Renal cortex interstitium (tissue), 11 donors: ENCODE data around the gene OR5C1. TPM values are rescaled to one million over a fixed set of nuclear protein-coding genes. Genes with fewer than 3 reads are reported as not detected.
"Not testable (repeated sequence)": the region's sequence is repeated elsewhere in the genome, so short reads cannot be mapped to it uniquely, and the experiment has no call there.

Source experiments
- DNase-seq, 11 donors: peaks; one replicate each; pipeline ENCODE4 v3.0.0-alpha.2; 2013; ENCODE audit warnings: low read depth in 9 of 11, low spot score in 4 of 11; ENCODE audit errors: extremely low read depth in 1 of 11
- polyA plus RNA-seq, 3 donors: library from polyadenylated mRNA; unstranded; fragments of 120-200 nt; gene quantifications; one replicate each; pipeline ENCODE4 v1.2.1, GENCODE V29; 2013; ENCODE audit not compliant: insufficient read length in 3 of 3

The OR5C1 gene
- polyA plus RNA-seq, 3 donors, result not detected

DNA sequence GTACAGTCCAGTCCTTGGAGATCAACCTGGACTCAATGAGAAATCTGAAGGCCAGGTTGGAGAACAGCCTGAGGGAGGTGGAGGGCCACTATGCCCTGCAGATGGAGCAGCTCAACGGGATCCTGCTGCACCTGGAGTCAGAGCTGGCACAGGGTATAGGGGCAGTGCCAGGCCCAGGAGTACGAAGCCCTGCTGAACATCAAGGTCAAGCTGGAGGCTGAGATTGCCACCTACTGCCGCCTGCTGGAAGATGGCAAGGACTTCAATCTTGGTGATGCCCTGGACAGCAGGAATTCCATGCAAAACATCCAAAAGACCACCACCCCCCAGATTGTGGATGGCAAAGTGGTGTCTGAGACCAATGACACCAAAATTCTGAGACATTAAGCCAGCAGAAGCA lies 49.7 kb downstream of the OR5C1 start:
- not testable (repeated sequence) for DNase-seq

Other genes starting within 250 kb of the OR5C1 start
- not detected for gene OR1N2, start 235.8 kb upstream of the OR5C1 start, polyA plus RNA-seq
- under 1 TPM; 0.09 to 0.19 (median 0.12) TPM for gene OR1L8, start 205.5 kb upstream of the OR5C1 start, polyA plus RNA-seq
- not detected for gene OR1Q1, start 174.2 kb upstream of the OR5C1 start, polyA plus RNA-seq
- not detected for gene OR1B1, start 131.3 kb upstream of the OR5C1 start, polyA plus RNA-seq
- gene OR1L1, start 127.2 kb upstream of the OR5C1 start, polyA plus RNA-seq, result not detected
- gene OR1L3, start 113.8 kb upstream of the OR5C1 start, polyA plus RNA-seq, result not detected
- not detected for gene OR1L4, start 64.9 kb upstream of the OR5C1 start, polyA plus RNA-seq
- gene OR1L6, start 46.6 kb upstream of the OR5C1 start, polyA plus RNA-seq, result not detected
- gene OR1K1, start 11.2 kb downstream of the OR5C1 start, polyA plus RNA-seq, result not detected
- 10 to 100 TPM; 31.0 to 36.7 (median 31.4) TPM for gene PDCL, start 39.7 kb downstream of the OR5C1 start, polyA plus RNA-seq
- gene RC3H2, start 116.4 kb downstream of the OR5C1 start, polyA plus RNA-seq, result 10 to 100 TPM; 45.2 to 47.6 (median 46.3) TPM
- gene ZBTB6, start 124.4 kb downstream of the OR5C1 start, polyA plus RNA-seq, result 10 to 100 TPM; 12.5 to 14.0 (median 13.9) TPM
- 10 to 100 TPM; 19.2 to 22.6 (median 20.8) TPM for gene ZBTB26, start 142.6 kb downstream of the OR5C1 start, polyA plus RNA-seq
- gene RABGAP1, start 152.1 kb downstream of the OR5C1 start, polyA plus RNA-seq, result 10 to 100 TPM; 59.5 to 67.8 (median 67.3) TPM
- gene GPR21, start 244.7 kb downstream of the OR5C1 start, polyA plus RNA-seq, result under 1 TPM in 2 of 3 donors, not detected in 1; 0.32 to 0.33 TPM